ENCODE data around the gene TBC1D10A. TPM values are rescaled to one million over a fixed set of nuclear protein-coding genes. Genes with fewer than 3 reads are reported as not detected.

Gene TBC1D10A
- total RNA-seq, 2 donors from 2014 or later = 31.5 to 54.2 TPM

- Histone ChIP-seq H3K9me3 (no peaks in the 10 kb centered on the region), H3K27ac (no peak overlapping the region), H3K4me1 (ENCODE audit: control insufficient read depth in 1 of 2, low read depth in 2 of 2) (peaks cover 82 to 100% of the 10 kb centered on the region in 2 donors), H3K36me3 (no peaks in the 10 kb centered on the region), H3K27me3 (replicated peaks; ENCODE audit: insufficient read depth) (no peaks in the 10 kb centered on the region), H3K4me3 (no peak overlapping the region)
- ATAC-seq (ENCODE audit: insufficient number of reproducible peaks, low FRiP score, low read depth) = no peak
- TF ChIP-seq CTCF (IDR thresholded peaks at IDR 0.05) = no peak
- no peak for DNase-seq (ENCODE audit: low spot score)
Measured at GRCh38 chr22:30308093-30308492, 18.6 kb downstream of the TBC1D10A start.

GRCh38 chr22:30307041-30307574 is 19.6 kb downstream of the TBC1D10A start:
- Histone ChIP-seq H3K4me3 (no peak overlapping the region), H3K27ac (peak overlapping the region; percentile 81 to 83)

GRCh38 chr22:30306627-30307011 is 20.1 kb downstream of the TBC1D10A start:
- Histone ChIP-seq H3K36me3 (no peaks in the 10 kb centered on the region), H3K4me1 (ENCODE audit: control insufficient read depth in 1 of 2, low read depth in 2 of 2) (peaks cover 83 to 100% of the 10 kb centered on the region in 2 donors), H3K9me3 (no peaks in the 10 kb centered on the region), H3K4me3 (no peak overlapping the region), H3K27ac (peak overlapping the region; percentile 81 to 83), H3K27me3 (replicated peaks; ENCODE audit: insufficient read depth) (no peaks in the 10 kb centered on the region)
- no peak for TF ChIP-seq CTCF (IDR thresholded peaks at IDR 0.05)
- DNase-seq (ENCODE audit: low spot score) (no peak), ATAC-seq (ENCODE audit: insufficient number of reproducible peaks, low FRiP score, low read depth) (no peak)

More at GRCh38 chr22:30307041-30307574, 19.6 kb downstream of the TBC1D10A start:
- Histone ChIP-seq H3K27me3 (replicated peaks; ENCODE audit: insufficient read depth) (no peaks in the 10 kb centered on the region), H3K4me1 (ENCODE audit: control insufficient read depth in 1 of 2, low read depth in 2 of 2) (peaks cover 81 to 100% of the 10 kb centered on the region in 2 donors), H3K9me3 (no peaks in the 10 kb centered on the region), H3K36me3 (no peaks in the 10 kb centered on the region)
- no peak for TF ChIP-seq CTCF (IDR thresholded peaks at IDR 0.05)
- no peak for DNase-seq (ENCODE audit: low spot score)
- ATAC-seq (ENCODE audit: insufficient number of reproducible peaks, low FRiP score, low read depth) = no peak

GRCh38 chr22:30305906-30306626 is 20.7 kb downstream of the TBC1D10A start:
- ATAC-seq (ENCODE audit: insufficient number of reproducible peaks, low FRiP score, low read depth) = no peak
- no peak for DNase-seq (ENCODE audit: low spot score)
- Histone ChIP-seq H3K4me1 (ENCODE audit: control insufficient read depth in 1 of 2, low read depth in 2 of 2) (peaks cover 82 to 100% of the 10 kb centered on the region in 2 donors), H3K9me3 (no peaks in the 10 kb centered on the region), H3K4me3 (peak overlapping the region; percentile 4), H3K36me3 (no peaks in the 10 kb centered on the region), H3K27ac (peak overlapping the region; percentile 81 to 83), H3K27me3 (replicated peaks; ENCODE audit: insufficient read depth) (no peaks in the 10 kb centered on the region)
- no peak for TF ChIP-seq CTCF (IDR thresholded peaks at IDR 0.05)

GRCh38 chr22:30305519-30305905 is 21.2 kb downstream of the TBC1D10A start:
- no peak for DNase-seq (ENCODE audit: low spot score)
- no peaks in the 10 kb centered on the region for H3K27me3 ChIP-seq (replicated peaks; ENCODE audit: insufficient read depth)
- no peaks in the 10 kb centered on the region for H3K9me3 ChIP-seq
- peaks cover 76 to 97% of the 10 kb centered on the region in 2 donors for H3K4me1 ChIP-seq (ENCODE audit: control insufficient read depth in 1 of 2, low read depth in 2 of 2)
- peaks cover 2% of the 10 kb centered on the region for H3K36me3 ChIP-seq
- no peak for TF ChIP-seq CTCF (IDR thresholded peaks at IDR 0.05)
- H3K4me3 ChIP-seq = peak overlapping the region; percentile 4
- H3K27ac ChIP-seq = peak overlapping the region; percentile 81 to 83
- peak; percentile 11 for ATAC-seq (ENCODE audit: insufficient number of reproducible peaks, low FRiP score, low read depth)
